ENCODE results near the gene TPCN2.
A peak's percentile ranks its signal among the peaks of the same experiment; 100 is the strongest.

Gene TPCN2

DNA sequence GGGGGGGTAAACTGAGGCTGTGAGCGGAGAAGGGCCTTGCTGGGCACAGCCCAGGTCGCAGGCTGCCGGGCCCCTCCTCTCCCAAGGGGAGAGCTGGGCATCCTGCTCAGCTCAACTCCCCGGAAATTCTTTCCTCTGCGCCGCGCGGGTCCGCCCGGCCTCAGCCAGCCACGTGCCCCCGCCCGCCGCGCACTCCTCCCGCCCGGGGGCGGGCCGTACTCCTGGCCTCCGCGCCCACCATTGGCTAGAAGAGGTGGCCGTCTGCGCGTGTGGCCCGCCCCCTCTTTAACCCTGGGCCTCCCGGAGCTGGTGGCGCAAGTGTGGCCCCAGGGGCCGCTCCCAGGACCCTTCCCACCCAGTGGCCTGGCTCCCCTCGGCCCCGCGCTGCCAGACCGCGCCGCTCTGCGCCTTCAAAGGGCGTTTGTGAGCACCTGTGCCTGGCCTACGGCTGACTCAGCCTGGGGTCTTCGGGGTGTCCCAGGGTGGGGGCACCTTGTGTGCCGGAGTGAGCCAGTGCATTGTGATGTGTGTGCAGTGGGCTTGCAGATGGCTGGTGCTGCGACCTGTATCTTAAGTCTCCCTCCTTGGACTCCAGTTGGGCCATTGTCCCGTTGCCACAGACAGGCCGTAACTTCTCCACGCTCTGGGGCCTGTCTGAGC is 37.6 kb upstream of the TPCN2 start:
- DNase-seq: peak; percentile 89

- no peak for DNase-seq
These were observed 37.1 kb upstream of the TPCN2 start for GRCh38 chr11:69011624-69012091.

GRCh38 chr11:69012092-69013008 is 36.4 kb upstream of the TPCN2 start:
- no peak for DNase-seq

DNA sequence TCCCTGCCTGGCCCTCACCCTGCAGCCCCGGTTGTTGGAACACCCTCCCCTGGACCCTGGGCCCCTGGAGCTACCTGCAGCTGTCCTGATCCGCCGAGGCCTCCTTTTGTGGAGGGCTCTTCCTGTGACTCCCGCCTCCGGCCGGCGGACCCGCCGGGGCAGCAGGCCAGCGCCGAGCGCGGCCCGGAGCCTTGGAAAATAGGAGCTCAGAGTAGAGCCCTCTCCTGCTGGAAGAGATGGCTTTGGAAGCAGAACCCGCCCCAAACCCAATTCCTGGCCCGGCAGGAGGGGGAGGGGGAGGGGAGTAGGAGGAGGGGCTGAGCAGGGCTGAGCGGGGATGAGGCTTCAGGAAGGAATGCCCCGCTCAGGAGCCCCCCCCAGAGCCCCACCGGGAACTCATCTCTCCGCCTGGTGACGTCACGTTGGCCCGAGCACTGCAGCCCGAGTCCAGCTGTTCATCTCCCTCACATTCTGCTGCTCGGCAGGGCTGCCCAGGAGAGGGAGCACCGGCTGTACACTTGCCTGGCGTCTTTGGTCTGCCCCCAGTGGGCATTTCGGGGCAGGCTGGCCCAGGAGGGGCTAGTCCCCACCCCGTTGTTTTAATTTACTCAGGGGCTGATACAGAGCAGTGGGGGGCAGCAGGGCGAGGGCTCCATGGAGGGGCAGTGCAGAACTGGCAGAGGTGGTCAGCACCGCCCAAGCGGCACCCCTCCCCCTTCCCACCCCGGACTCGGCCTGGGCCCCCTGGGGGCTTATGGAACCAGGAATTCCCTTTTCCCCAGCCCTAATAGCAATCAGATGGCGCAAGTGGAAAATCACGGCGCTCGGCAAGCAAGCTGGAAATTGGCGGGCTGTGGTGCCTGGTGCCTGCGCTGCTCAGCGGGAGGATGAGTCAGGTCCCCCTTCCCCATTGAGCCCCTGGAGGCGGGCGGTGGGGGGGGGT is 35.5 kb upstream of the TPCN2 start, which contains the start of gene MRGPRF:
Gene MRGPRF (minus strand): TSS at position 238 of the 943 bp plus-strand sequence. CDS start 3,345 bp downstream, outside the sequence.
- peak; percentile 97 for DNase-seq

DNA sequence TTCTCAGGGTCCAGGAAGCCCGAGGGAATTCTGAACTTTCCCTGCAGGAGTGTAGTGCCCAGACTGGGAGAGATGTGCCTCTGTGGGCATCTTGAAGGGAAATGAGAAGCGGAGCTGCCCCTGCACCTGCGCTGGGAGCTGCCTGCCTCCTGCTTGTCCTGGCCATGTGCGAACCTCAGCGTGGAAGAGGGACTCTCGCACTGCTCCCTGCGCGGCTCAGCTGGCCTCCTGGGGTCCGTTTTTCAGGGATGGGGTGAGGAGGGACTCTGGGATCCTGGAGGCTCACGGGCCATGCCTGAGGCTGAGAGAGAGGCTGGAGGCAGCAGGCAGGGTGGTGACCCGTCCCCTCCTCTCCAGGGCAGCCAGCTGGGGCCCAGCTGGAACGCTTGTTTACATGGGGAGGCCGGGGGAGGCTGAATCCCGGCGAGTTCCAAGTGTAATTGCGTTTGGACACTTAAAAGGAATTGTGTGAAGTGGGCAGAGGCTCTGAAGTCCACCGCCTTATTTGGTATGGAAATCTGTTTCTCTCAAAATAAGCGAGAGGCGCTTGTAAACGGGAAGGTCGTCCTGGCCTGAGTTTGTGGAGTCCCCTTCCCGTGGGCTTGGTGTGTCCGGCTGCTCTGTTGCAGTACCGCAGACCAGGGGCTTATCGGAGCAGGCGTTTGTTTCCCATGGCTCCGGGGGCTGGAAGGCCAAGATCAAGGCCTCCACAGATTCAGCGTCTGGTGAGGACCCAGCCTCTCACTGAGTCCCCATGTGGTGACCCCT is 34.5 kb upstream of the TPCN2 start:
- peak; percentile 49 for DNase-seq

DNA sequence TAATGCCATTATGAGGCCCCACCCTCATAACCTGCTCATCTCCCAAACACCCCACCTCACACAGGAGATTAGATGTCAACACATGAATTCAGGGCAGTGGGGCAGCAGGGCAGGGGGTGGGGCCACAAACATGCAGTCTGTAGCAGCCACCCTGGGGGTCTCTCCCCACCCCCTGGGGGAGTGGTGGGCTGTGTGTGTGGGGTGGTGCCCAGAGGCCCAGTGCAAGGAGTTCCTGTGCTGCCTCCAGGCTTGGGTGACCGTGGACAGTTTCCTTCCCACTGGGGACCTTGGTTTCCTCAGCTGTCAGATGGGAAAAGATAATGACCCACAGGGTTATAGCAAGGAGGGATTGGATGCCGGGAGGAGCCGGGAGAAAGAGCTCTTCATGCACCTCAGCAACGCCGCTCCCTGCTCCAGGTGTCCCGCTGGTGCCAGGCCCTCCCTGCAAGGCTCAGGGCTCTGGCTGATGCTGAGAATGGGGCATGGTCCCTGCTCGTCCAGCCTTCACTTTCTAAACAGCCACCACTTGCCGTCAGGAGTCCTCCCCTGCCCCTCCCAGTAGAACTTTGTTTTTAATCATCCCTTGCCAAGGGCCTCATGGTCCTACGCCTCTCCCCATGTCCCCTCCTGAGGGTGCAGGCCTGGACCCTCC is 33.7 kb upstream of the TPCN2 start:
- no peak for DNase-seq

- DNase-seq: no peak
These were observed 30.8 kb upstream of the TPCN2 start for GRCh38 chr11:69017951-69018350.

- peak; percentile 73 for DNase-seq
These were observed 29.8 kb upstream of the TPCN2 start for GRCh38 chr11:69018924-69019323.

DNA sequence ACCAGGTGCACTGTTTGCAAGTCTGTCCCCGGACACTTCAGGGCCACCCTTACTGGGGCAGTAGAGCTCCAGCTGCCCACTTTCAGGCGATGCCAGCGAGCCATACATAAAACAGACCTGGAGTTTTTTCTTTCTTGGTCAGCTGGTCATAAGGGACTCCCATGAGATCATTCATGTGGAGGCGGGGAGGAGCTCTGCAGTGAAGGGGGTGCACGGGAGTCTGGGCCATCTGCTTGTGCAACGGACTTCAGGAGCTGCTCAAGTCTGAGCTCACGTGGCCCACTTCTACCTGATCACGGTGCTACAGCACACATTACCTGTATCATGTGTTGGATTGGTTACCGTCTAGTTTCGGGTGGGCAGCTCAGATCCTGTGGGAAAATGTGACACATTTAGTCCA is 26.5 kb upstream of the TPCN2 start:
- DNase-seq: no peak

- no peak for DNase-seq
These were observed 24.2 kb upstream of the TPCN2 start for GRCh38 chr11:69024509-69024908.

- DNase-seq: no peak
These were observed 20.9 kb upstream of the TPCN2 start for GRCh38 chr11:69027704-69028372.

- DNase-seq: no peak
These were observed 18.4 kb upstream of the TPCN2 start for GRCh38 chr11:69030301-69030700.

DNA sequence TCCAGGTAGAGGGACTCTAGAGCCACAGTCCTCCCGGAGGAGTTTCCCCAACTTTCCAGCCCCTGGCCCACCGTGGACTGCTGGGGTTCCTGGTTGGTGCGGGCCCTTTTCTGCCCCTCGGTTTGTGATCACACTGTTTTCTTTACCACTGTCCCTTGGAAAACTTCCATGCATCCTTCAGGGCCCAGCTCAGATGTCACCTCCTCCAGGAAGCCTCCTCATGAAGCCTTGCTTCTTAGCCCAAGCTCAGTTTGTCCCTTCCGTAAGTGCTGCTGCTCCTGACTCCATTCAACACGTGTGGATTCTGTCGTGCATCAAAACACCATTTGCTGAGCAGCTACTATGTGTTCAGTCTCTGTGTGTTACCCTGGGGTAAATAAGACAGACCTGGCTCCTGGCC is 15.9 kb upstream of the TPCN2 start:
- DNase-seq: no peak

GRCh38 chr11:69033431-69033830 is 15.3 kb upstream of the TPCN2 start:
- DNase-seq: no peak

DNA sequence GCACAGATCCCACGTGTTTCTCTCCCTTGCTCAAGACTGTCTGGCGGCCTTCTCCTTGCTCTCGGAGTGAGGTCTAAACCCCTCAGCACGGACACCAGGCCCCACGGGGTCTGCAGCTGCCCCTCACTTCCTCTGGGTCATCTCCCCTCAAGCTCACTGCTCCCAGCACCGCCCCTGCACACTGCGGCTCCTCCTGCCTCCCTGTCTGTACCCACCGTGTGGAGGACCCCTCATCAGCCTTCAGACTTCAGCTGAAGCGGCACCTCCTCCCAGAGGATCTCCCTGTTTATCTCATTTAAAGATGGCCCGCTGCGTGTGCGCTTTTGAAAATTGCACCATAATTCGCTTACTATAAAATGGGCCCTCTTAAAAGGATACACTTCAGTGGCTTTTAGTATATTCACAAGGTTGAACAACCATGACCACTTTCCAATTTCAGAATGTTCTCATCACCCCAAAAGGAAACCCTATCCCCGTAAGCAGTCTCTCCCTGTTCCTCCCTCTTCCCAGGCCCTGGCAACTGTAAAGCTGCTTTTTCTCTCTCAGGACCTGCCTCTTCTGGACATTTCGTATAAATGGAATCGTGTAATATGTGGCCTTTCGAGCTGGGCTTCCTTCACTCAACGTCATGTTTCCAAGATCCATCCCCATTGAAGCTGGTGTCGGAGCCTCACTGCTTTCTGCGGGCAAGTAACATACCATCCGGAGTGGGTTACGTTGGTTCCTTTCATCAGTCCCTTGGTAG is 14.4 kb upstream of the TPCN2 start:
- DNase-seq: no peak

GRCh38 chr11:69035150-69035945 is 13.4 kb upstream of the TPCN2 start:
- no peak for DNase-seq

DNA sequence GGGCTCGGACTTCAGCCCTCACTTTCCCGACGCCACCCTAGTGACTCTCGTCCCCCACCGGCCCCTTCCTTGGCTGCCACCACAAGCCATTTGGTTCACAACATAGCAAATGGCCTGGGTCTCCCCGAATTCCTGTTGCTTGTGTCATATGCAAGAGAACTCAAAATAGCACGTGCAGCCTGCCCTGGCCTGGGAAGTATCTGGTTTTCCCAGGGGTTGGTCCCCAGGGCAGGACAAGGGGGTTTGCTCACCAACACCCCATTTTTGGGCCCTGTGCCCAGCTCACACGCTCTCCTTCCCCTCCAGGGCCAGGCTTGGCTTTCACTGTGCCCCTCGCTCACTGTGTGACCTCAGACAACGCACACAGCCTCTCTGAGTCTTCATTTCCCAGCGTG is 12.8 kb upstream of the TPCN2 start:
- peak; percentile 71 for DNase-seq

GRCh38 chr11:69037074-69037473 is 11.7 kb upstream of the TPCN2 start:
- no peak for DNase-seq

GRCh38 chr11:69037544-69037943 is 11.2 kb upstream of the TPCN2 start:
- DNase-seq: no peak
